Right ventricle myocardium inferior (tissue), 1 donor: ENCODE results near the gene UCP2. TPM values are rescaled to one million over a fixed set of nuclear protein-coding genes. Genes with fewer than 3 reads are reported as not detected.
A peak's percentile ranks its signal among the peaks of the same experiment; 100 is the strongest.
"Not testable (repeated sequence)": the region's sequence is repeated elsewhere in the genome, so short reads cannot be mapped to it uniquely, and the experiment has no call there.

Source experiments
- ATAC-seq: fragments of 200-7000 bp; cut with Tn5 transposase; one replicate; pipeline ENCODE4 v1.9.1; 2020; ENCODE audit warnings: mild to moderate bottlenecking, moderate library complexity
- DNase-seq: peaks from one replicate; pipeline ENCODE4 v3.0.0; 2021; ENCODE audit errors: missing footprints
- intact Hi-C: fragments of 100-400 bp; cut with DNase I; formaldehyde crosslinking; loops from one replicate; pipeline ENCODE4 v1.11.0; 2022
- total RNA-seq: library from RNA; stranded (reverse); fragmentation: NEBNext Ultra II Directional; extraction: Animal tissue kit (Norgen Biotek cat#: 25700); gene quantifications from one replicate; pipeline ENCODE4 v1.2.1, GENCODE V29; 2021
- donor health status: DM: no; HTN: yes; CAD: no; lungs with severe emphysema.

UCP2 gene
- total RNA-seq, 1 donor from 2014 or later, result 36.4 TPM

- intact Hi-C loops, result no loop called here
- no peak for DNase-seq
Observed at GRCh38 chr11:73999581-74000306, 17.1 kb upstream of the UCP2 start.

GRCh38 chr11:73998846-73999575 is 16.4 kb upstream of the UCP2 start:
- DNase-seq (no peak), ATAC-seq (no peak)
- intact Hi-C loops, result no loop called here

More at GRCh38 chr11:73999581-74000306, 17.1 kb upstream of the UCP2 start:
- no peak for ATAC-seq

- intact Hi-C loops, result no loop called here
- DNase-seq, result no peak
- no peak for ATAC-seq
Observed at GRCh38 chr11:73997120-73997770, 14.6 kb upstream of the UCP2 start.

GRCh38 chr11:73996161-73996747 is 13.6 kb upstream of the UCP2 start:
- DNase-seq (no peak), ATAC-seq (no peak)
- intact Hi-C loops, result no loop called here

- ATAC-seq, result no peak
- intact Hi-C loops, result no loop called here
- DNase-seq, result no peak
Observed at GRCh38 chr11:73995731-73996130, 13.1 kb upstream of the UCP2 start.

- ATAC-seq (peak; percentile 31), DNase-seq (no peak)
- intact Hi-C loops, result no loop called here
Observed at GRCh38 chr11:73995247-73995646, 12.6 kb upstream of the UCP2 start.

GRCh38 chr11:73991471-73992006 is 8.9 kb upstream of the UCP2 start:
- intact Hi-C loops, result no loop called here

GRCh38 chr11:73990730-73991129 is 8.1 kb upstream of the UCP2 start:
- intact Hi-C loops, result no loop called here
- ATAC-seq (no peak), DNase-seq (no peak)

More at GRCh38 chr11:73991471-73992006, 8.9 kb upstream of the UCP2 start:
- DNase-seq (no peak), ATAC-seq (no peak)

- intact Hi-C loops, result no loop called here
- DNase-seq (no peak), ATAC-seq (no peak)
Observed at GRCh38 chr11:73989156-73989555, 6.5 kb upstream of the UCP2 start.

- intact Hi-C loops, result no loop called here
- no peak for DNase-seq
- no peak for ATAC-seq
Observed at GRCh38 chr11:73988227-73988626, 5.6 kb upstream of the UCP2 start.

GRCh38 chr11:73985661-73986060 is 3.0 kb upstream of the UCP2 start:
- DNase-seq, intact Hi-C loops, ATAC-seq: not testable (repeated sequence)

- peak; percentile 1 for ATAC-seq
- intact Hi-C loops, result loop anchor here (2.0 kb wide), 1 partner anchor 35 kb away; no protein-coding TSS in a partner anchor
- DNase-seq, result no peak
Observed at GRCh38 chr11:73983741-73984538, 1.3 kb upstream of the UCP2 start.

- intact Hi-C loops, result loop anchor here (2.0 kb wide), 1 partner anchor 36 kb away; no protein-coding TSS in a partner anchor
- DNase-seq, result peak; percentile 98
- peak; percentile 96 for ATAC-seq
Observed at GRCh38 chr11:73982990-73983740, 522 bp upstream of the UCP2 start.

GRCh38 chr11:73981051-73981805 is 1.4 kb downstream of the UCP2 start:
- no peak for ATAC-seq
- intact Hi-C loops, result no loop called here
- DNase-seq, result no peak

- ATAC-seq (no peak), DNase-seq (peak; percentile 77)
- intact Hi-C loops, result no loop called here
Observed at GRCh38 chr11:73980001-73980961, 2.4 kb downstream of the UCP2 start.

- intact Hi-C loops, result no loop called here
- DNase-seq (no peak), ATAC-seq (no peak)
Observed at GRCh38 chr11:73978576-73979086, 4.0 kb downstream of the UCP2 start.
